PC-9 (cell line): Measurements from ENCODE around the gene CROCC2. TPM values are rescaled to one million over a fixed set of nuclear protein-coding genes. Genes with fewer than 3 reads are reported as not detected.

Experiments used
- BruUV-seq: library from RNA; stranded (reverse); fragments of 400-500 nt; replicated peaks from 2 replicates; lab custom pipeline; 2021; lab: Mats Ljungman, UMichigan
- CTCF ChIA-PET: fragments of 300-600 bp; sonication (Branson Sonifier 250); formaldehyde crosslinking; loops from one replicate; lab custom pipeline; 2022; ENCODE audit warnings: antibody characterized with exemption; lab: Charles Lee
- POLR2A ChIA-PET: fragments of 300-600 bp; sonication (Branson Sonifier 250); formaldehyde crosslinking; loops from one replicate; lab custom pipeline; 2022; ENCODE audit warnings: antibody characterized with exemption; ENCODE audit not compliant: unreplicated experiment; lab: Charles Lee
- DNase-seq, 2 experiments: peaks; one replicate each; pipeline versions ENCODE4 v3.0.0 to v3.0.0-alpha.2; 2015 to 2022; ENCODE audit warnings: mixed read lengths in 1 of 2
- H2AFZ ChIP-seq: fragments of 200-600 bp; sonication (generic); 2 replicates; pipeline ENCODE4 v1.8.1; 2017; ENCODE audit warnings: antibody characterized with exemption
- H3F3A ChIP-seq: fragments of 200-600 bp; sonication (generic); 2 replicates; pipeline ENCODE4 v1.8.1; 2017; ENCODE audit warnings: antibody characterized with exemption, mild to moderate bottlenecking, low read depth; ENCODE audit not compliant: insufficient read depth
- H3K27ac ChIP-seq: fragments of 200-600 bp; sonication (generic); 2 replicates; pipeline ENCODE4 v1.6.1; 2016; ENCODE audit warnings: mixed run types
- H3K27me3 ChIP-seq: fragments of 200-600 bp; sonication (generic); 2 replicates; pipeline ENCODE4 v1.6.1; 2016; ENCODE audit warnings: low read depth, mixed run types; ENCODE audit not compliant: insufficient read depth
- H3K36me3 ChIP-seq: fragments of 200-600 bp; sonication (generic); 2 replicates; pipeline ENCODE4 v1.6.1; 2016; ENCODE audit warnings: low read depth, mixed run types
- H3K4me1 ChIP-seq: fragments of 200-600 bp; sonication (generic); replicated peaks from 2 replicates; pipeline ENCODE4 v1.6.1; 2016; ENCODE audit warnings: mixed run types; ENCODE audit not compliant: insufficient read depth
- H3K4me2 ChIP-seq: fragments of 200-600 bp; sonication (generic); 2 replicates; pipeline ENCODE4 v1.6.1; 2017; ENCODE audit warnings: mixed run types
- H3K4me3 ChIP-seq: fragments of 200-600 bp; sonication (generic); 2 replicates; pipeline ENCODE4 v1.6.1; 2016; ENCODE audit warnings: mixed run types
- H3K79me2 ChIP-seq: fragments of 200-600 bp; sonication (generic); 2 replicates; pipeline ENCODE4 v1.6.1; 2017; ENCODE audit warnings: low read depth, mixed run types
- H3K9me2 ChIP-seq: fragments of 200-600 bp; sonication (generic); 2 replicates; pipeline ENCODE4 v1.8.1; 2017; ENCODE audit warnings: mild to moderate bottlenecking; ENCODE audit not compliant: insufficient read depth
- H3K9me3 ChIP-seq: fragments of 200-600 bp; sonication (generic); 2 replicates; pipeline ENCODE4 v1.8.1; 2016; ENCODE audit warnings: low read depth; ENCODE audit not compliant: insufficient read depth
- H4K20me1 ChIP-seq: fragments of 200-600 bp; sonication (generic); 2 replicates; pipeline ENCODE4 v1.8.1; 2017; ENCODE audit not compliant: insufficient read depth
- EZH2 ChIP-seq: fragments of 200-600 bp; sonication (generic); IDR thresholded peaks from 2 replicates; pipeline ENCODE4 v1.8.0; 2017; ENCODE audit warnings: antibody characterized with exemption, low read depth
- intact Hi-C: fragments of 100-400 bp; cut with micrococcal nuclease; formaldehyde crosslinking; loops from one replicate; pipeline ENCODE4 v1.10.0; 2022; ENCODE audit not compliant: unreplicated experiment
- total RNA-seq: library from RNA; stranded (reverse); gene quantifications from 2 replicates; pipeline ENCODE4 v1.2.3, GENCODE V29; 2021
- TF ChIP-seq, protein P1 (sequence below): fragments of 200-600 bp; sonication (generic); conservative IDR thresholded peaks from 2 replicates; pipeline ENCODE4 v1.6.1; 2017; ENCODE audit warnings: mixed run types, antibody characterized with exemption, mild to moderate bottlenecking, moderate library complexity

The CROCC2 gene
- total RNA-seq, 1 experiment from 2014 or later = not detected

DNA sequence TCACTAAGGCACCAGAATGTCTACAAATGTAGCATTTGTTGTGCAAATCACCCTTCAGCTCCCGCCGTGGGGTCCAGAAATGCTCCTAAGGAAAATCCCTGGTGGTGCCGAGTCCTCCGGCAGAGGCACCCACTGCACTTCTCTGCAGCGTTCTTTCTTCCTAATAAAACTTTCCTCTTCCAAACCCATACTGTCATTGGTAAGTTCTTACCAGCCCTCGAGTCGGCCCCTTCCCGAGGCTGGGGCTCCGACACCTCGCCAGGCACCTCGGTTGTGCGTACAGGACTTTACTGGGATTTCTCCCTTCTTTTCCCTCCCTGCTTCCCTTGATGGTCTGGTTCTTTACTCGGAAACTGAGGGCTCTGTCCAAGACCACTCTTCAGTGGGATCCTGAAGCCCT is 47.8 kb upstream of the CROCC2 start:
- BruUV-seq = no TSS peak
- no peaks in the 10 kb centered on the region for H4K20me1 ChIP-seq
- no peaks in the 10 kb centered on the region for H3K9me2 ChIP-seq
- H3K36me3 ChIP-seq = no peaks in the 10 kb centered on the region
- H3K4me3 ChIP-seq = no peak overlapping the region
- ChIA-PET CTCF (interaction anchor here (0.7 kb wide), 1 partner anchor 133 kb away, joined by 5 read pairs; no protein-coding TSS in a partner anchor), POLR2A (no interaction called here)
- no peaks in the 10 kb centered on the region for H3K9me3 ChIP-seq
- no peaks in the 10 kb centered on the region for H3K27me3 ChIP-seq
- no peak overlapping the region for H3K4me2 ChIP-seq
- intact Hi-C loops = loop anchor here (5.0 to 10.0 kb wide), 3 partner anchors 34 to 496 kb away; partner anchors contain the start of genes FARP2 and MTERF4
- H3K79me2 ChIP-seq = no peaks in the 10 kb centered on the region
- no peak for DNase-seq
- H2AFZ ChIP-seq = no peak overlapping the region
- TF ChIP-seq EZH2 = no peak
- TF ChIP-seq, protein P1, sequence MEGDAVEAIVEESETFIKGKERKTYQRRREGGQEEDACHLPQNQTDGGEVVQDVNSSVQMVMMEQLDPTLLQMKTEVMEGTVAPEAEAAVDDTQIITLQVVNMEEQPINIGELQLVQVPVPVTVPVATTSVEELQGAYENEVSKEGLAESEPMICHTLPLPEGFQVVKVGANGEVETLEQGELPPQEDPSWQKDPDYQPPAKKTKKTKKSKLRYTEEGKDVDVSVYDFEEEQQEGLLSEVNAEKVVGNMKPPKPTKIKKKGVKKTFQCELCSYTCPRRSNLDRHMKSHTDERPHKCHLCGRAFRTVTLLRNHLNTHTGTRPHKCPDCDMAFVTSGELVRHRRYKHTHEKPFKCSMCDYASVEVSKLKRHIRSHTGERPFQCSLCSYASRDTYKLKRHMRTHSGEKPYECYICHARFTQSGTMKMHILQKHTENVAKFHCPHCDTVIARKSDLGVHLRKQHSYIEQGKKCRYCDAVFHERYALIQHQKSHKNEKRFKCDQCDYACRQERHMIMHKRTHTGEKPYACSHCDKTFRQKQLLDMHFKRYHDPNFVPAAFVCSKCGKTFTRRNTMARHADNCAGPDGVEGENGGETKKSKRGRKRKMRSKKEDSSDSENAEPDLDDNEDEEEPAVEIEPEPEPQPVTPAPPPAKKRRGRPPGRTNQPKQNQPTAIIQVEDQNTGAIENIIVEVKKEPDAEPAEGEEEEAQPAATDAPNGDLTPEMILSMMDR = no peak
- H3K27ac ChIP-seq = no peak overlapping the region
- H3K4me1 ChIP-seq = 0 out of 2 replicates have a peak, but pooled peaks cover 7% of the 10 kb centered on the region
- peaks cover 4% of the 10 kb centered on the region; the same call in 1 of the 2 replicates for H3F3A ChIP-seq

DNA sequence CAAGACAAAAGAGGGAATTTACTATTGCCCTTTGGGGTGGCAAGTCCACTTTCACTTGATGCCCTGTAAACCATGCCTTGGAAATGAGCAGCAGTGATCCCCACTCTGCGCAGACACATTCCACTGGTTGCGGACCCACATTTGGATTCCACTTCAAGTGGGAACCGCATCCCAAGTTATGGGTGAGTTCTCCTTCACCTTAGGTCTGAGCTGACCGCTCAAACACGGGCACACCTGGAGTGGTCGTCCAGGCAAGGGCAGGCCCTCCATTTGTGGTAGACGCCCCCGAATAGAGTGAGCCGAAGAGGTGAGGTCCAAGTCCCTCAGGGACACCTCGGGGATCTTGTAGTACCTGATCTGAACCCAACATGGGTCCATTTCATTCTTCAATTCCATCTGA is 47.3 kb upstream of the CROCC2 start:
- POLR2A ChIA-PET = no interaction called here
- Histone ChIP-seq H3K36me3 (no peaks in the 10 kb centered on the region), H3K9me3 (no peaks in the 10 kb centered on the region), H2AFZ (no peak overlapping the region), H3K4me2 (no peak overlapping the region), H3K9me2 (no peaks in the 10 kb centered on the region), H3K27me3 (no peaks in the 10 kb centered on the region), H3K27ac (no peak overlapping the region), H3K4me3 (no peak overlapping the region), H4K20me1 (no peaks in the 10 kb centered on the region), H3F3A (peaks cover 4% of the 10 kb centered on the region; the same call in 1 of the 2 replicates), H3K4me1 (0 out of 2 replicates have a peak, but pooled peaks cover 7% of the 10 kb centered on the region), H3K79me2 (no peaks in the 10 kb centered on the region)
- no peak for DNase-seq
- intact Hi-C loops = loop anchor here (5.0 to 10.0 kb wide), 3 partner anchors 33 to 496 kb away; partner anchors contain the start of genes FARP2 and MTERF4
- TF ChIP-seq EZH2 = no peak
- TF ChIP-seq, protein P1 = no peak
- CTCF ChIA-PET = no interaction called here
- no TSS peak for BruUV-seq

DNA sequence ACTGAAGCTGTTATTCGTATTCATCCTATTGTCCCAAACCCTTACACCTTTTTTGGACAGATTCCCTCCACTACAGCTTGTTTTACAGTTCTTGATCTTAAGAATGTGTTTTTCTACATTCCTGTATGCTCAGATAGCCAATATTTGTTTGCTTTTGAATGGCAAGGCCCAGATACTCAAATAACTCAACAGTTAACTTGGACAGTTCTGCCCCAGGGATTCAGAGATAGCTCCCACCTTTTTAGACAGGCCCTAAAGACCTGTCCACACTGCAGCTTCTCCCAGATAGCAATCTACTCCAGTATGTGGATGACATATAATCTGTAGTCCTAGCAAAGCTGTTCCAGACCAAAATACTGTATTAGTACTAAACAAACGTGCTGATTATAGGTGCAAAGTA is 44.6 kb upstream of the CROCC2 start:
- H3F3A ChIP-seq = peaks cover 4% of the 10 kb centered on the region; the same call in 1 of the 2 replicates
- no peaks in the 10 kb centered on the region for H3K9me3 ChIP-seq
- H3K27ac ChIP-seq = no peak overlapping the region
- H3K79me2 ChIP-seq = no peaks in the 10 kb centered on the region
- DNase-seq = peak in 1 of 2 experiments; percentile 70
- no peak overlapping the region for H2AFZ ChIP-seq
- CTCF ChIA-PET = interaction anchor here (0.7 kb wide), 1 partner anchor 52 kb away, joined by 3 read pairs; no protein-coding TSS in a partner anchor
- 0 out of 2 replicates have a peak, but pooled peaks cover 7% of the 10 kb centered on the region for H3K4me1 ChIP-seq
- TF ChIP-seq EZH2 = no peak
- TF ChIP-seq, protein P1 = no peak
- H3K9me2 ChIP-seq = no peaks in the 10 kb centered on the region
- no peaks in the 10 kb centered on the region for H3K36me3 ChIP-seq
- H3K27me3 ChIP-seq = no peaks in the 10 kb centered on the region
- H3K4me3 ChIP-seq = no peak overlapping the region
- intact Hi-C loops = no loop called here
- no peaks in the 10 kb centered on the region for H4K20me1 ChIP-seq
- BruUV-seq = no TSS peak
- POLR2A ChIA-PET = interaction anchor here (0.6 kb wide), 3 partner anchors 35 to 605 kb away, joined by 3 to 5 read pairs (median 5); no protein-coding TSS in a partner anchor
- H3K4me2 ChIP-seq = no peak overlapping the region
